NB4 (cell line): Measurements from ENCODE around the gene OST4.
"Not testable (repeated sequence)": the region's sequence is repeated elsewhere in the genome, so short reads cannot be mapped to it uniquely, and the experiment has no call there.

Experiments used
- CTCF ChIP-seq: IDR thresholded peaks from one replicate; pipeline ENCODE4 v1.5.1; 2012; ENCODE audit warnings: low read depth, low read length
- POLR2A ChIP-seq: IDR thresholded peaks from 2 replicates; pipeline ENCODE4 v1.6.1; 2011; ENCODE audit warnings: mild to moderate bottlenecking; ENCODE audit not compliant: insufficient read length; ENCODE audit errors: extremely low read depth

- not testable (repeated sequence) for TF ChIP-seq POLR2A, CTCF
Observed at GRCh38 chr2:27119330-27119670, 47.8 kb upstream of the OST4 start.
